C4-2B (cell line): ENCODE data around the gene R3HDM1.
"Not testable (repeated sequence)": the region's sequence is repeated elsewhere in the genome, so short reads cannot be mapped to it uniquely, and the experiment has no call there.

Experiments
- H3K27ac ChIP-seq: fragments of 450-650 bp; 2 replicates; pipeline ENCODE4 v1.5.1; 2017
- ZFX ChIP-seq: fragments of 450-650 bp; IDR thresholded peaks from 2 replicates; pipeline ENCODE4 v1.6.1; 2017
- TF ChIP-seq, protein P1 (sequence below): fragments of 450-650 bp; conservative IDR thresholded peaks from 2 replicates; pipeline ENCODE4 v1.5.1; 2017; ENCODE audit warnings: mild to moderate bottlenecking

The R3HDM1 gene

GRCh38 chr2:135647836-135648579, 116.7 kb downstream of the R3HDM1 start:
- TF ChIP-seq, protein P1, sequence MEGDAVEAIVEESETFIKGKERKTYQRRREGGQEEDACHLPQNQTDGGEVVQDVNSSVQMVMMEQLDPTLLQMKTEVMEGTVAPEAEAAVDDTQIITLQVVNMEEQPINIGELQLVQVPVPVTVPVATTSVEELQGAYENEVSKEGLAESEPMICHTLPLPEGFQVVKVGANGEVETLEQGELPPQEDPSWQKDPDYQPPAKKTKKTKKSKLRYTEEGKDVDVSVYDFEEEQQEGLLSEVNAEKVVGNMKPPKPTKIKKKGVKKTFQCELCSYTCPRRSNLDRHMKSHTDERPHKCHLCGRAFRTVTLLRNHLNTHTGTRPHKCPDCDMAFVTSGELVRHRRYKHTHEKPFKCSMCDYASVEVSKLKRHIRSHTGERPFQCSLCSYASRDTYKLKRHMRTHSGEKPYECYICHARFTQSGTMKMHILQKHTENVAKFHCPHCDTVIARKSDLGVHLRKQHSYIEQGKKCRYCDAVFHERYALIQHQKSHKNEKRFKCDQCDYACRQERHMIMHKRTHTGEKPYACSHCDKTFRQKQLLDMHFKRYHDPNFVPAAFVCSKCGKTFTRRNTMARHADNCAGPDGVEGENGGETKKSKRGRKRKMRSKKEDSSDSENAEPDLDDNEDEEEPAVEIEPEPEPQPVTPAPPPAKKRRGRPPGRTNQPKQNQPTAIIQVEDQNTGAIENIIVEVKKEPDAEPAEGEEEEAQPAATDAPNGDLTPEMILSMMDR, result no peak
- no peak for TF ChIP-seq ZFX
- H3K27ac ChIP-seq, result no peak overlapping the region

DNA sequence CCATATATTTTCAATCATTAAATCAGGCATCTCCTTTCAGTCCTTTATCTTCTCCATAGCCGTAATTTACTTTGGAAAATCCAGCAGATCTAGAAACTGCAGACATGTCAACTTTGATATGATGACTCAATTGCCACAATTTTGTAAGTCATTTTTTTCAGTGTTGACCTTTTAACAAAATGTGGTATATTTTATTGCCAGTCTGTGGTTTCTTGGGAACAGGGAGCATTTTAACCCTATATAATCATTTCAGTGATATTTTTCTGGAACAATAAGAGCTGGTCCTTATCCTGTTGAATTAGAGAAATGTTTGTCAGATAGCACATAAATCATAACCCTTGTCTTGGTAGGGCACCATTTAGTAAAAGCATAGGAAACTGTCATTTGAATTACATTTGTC, 119.4 kb downstream of the R3HDM1 start:
- no peak for TF ChIP-seq ZFX
- TF ChIP-seq, protein P1, result no peak
- no peak overlapping the region for H3K27ac ChIP-seq

GRCh38 chr2:135651717-135652116, 120.4 kb downstream of the R3HDM1 start:
- H3K27ac ChIP-seq, result no peak overlapping the region
- TF ChIP-seq, protein P1, result no peak
- no peak for TF ChIP-seq ZFX

DNA sequence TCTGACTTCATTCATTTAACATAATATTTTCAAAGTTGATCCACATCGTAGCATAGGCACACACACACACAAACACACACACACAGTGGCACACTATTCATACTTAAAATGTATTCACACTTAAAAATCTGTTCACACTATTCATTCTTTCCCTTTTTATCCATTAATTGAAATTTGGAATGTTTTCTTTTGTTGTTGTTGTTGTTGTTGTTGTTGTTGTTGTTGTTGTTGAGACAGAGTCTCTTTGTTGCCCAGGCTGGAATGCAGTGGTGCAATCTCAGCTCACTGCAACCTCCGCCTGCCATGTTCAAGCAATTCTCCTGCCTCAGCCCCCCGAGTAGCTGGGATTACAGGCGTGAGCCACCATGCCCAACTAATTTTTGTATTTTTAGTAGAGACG, 123.0 kb downstream of the R3HDM1 start:
- H3K27ac ChIP-seq, result not testable (repeated sequence)

DNA sequence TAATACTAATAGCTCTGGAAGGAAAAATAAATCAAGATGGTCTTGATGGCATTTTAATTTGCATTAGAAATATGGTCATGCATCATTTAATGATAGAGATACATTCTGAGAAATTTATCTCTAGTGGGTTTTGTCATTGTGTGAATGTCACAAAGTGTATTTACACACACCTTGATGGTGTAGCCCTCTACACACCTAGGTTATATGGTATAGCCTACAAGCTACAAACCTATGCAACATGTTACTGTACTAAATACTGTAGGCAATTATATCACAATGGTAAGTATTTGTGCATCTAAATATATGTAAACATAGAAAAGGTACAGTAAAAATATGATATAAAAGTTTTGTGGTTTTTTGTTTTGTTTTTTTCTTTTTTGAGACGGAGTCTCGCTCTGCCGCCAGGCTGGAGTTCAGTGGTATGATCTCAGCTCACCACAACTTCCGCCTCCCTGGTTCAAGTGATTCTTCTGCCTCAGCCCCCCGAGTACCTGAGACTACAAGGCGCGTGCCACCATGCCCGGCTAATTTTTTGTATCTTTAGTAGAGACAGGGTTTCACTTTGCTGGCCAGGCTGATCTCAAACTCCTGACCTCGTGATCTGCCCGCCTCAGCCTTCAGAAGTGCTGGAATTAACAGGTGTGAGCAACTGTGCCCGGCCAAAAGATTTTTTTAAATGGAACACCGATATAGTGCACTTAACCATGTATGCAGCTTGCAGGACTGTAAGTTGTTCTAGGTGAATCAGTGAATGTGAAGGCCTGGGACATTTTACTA, 126.7 kb downstream of the R3HDM1 start:
- no peak overlapping the region for H3K27ac ChIP-seq
- no peak for TF ChIP-seq ZFX
- TF ChIP-seq, protein P1, result no peak

DNA sequence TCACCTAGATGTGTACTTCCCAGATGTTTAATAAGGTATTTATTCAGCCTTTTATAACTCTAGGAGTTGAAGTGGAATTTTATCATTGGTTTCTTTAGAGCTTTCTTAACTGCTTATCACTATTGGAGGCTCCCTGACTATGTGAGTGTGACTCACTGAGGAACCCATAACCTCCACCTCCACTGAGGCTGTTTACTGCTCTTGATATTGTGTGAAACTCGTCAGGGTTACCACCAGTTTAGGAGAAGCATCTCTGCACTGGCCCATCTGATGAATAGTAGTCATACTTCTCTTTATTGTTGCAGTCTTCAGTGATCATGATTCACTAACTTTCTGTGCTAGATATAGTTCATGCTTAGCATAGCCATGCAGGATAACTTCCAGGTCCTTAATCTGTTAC, 130.8 kb downstream of the R3HDM1 start:
- TF ChIP-seq, protein P1, result no peak
- TF ChIP-seq ZFX, result no peak
- H3K27ac ChIP-seq, result no peak overlapping the region

- H3K27ac ChIP-seq, result no peak overlapping the region
- TF ChIP-seq, protein P1, result no peak
- no peak for TF ChIP-seq ZFX
Measured at GRCh38 chr2:135663148-135663700, 131.9 kb downstream of the R3HDM1 start.
